H9 (cell line): Measurements from ENCODE around the gene SORCS2. TPM values are rescaled to one million over a fixed set of nuclear protein-coding genes. Genes with fewer than 3 reads are reported as not detected.

Experiments used
- DNase-seq: peaks from one replicate; pipeline ENCODE4 v3.0.0-alpha.2; 2017
- H2AFZ ChIP-seq: one replicate; pipeline ENCODE4 v1.6.1; 2013; ENCODE audit warnings: mild to moderate bottlenecking, low read length, control low read depth, moderate library complexity
- H2AK5ac ChIP-seq: 2 replicates; pipeline ENCODE4 v1.6.1; 2013; ENCODE audit warnings: low read length, control low read depth, mixed read lengths; ENCODE audit not compliant: insufficient read length
- H2BK120ac ChIP-seq: one replicate; pipeline ENCODE4 v1.6.1; 2013; ENCODE audit warnings: low read depth, mild to moderate bottlenecking, low read length, control low read depth, inconsistent platforms; ENCODE audit not compliant: poor library complexity, severe bottlenecking
- H2BK12ac ChIP-seq: 2 replicates; pipeline ENCODE4 v1.6.1; 2013; ENCODE audit warnings: low read length, control low read depth, mixed read lengths, low read depth; ENCODE audit not compliant: insufficient read length
- H2BK15ac ChIP-seq: 2 replicates; pipeline ENCODE4 v1.6.1; 2013; ENCODE audit warnings: low read depth, low read length, control low read depth
- H2BK20ac ChIP-seq: one replicate; pipeline ENCODE4 v1.6.1; 2013; ENCODE audit warnings: low read depth, mild to moderate bottlenecking, low read length, control low read depth, inconsistent platforms; ENCODE audit not compliant: poor library complexity, severe bottlenecking
- H2BK5ac ChIP-seq: 2 replicates; pipeline ENCODE4 v1.6.1; 2013; ENCODE audit warnings: low read length, control low read depth, mixed read lengths; ENCODE audit not compliant: insufficient read length
- H3K14ac ChIP-seq: 2 replicates; pipeline ENCODE4 v1.6.1; 2013; ENCODE audit warnings: low read length, control low read depth; ENCODE audit not compliant: insufficient read depth
- H3K18ac ChIP-seq: 2 replicates; pipeline ENCODE4 v1.6.1; 2013; ENCODE audit warnings: low read depth, mild to moderate bottlenecking, mixed read lengths, low read length, control low read depth; ENCODE audit not compliant: insufficient read length
- H3K23ac ChIP-seq: 2 replicates; pipeline ENCODE4 v1.6.1; 2013; ENCODE audit warnings: low read length, control low read depth, mixed read lengths, low read depth; ENCODE audit not compliant: insufficient read length
- H3K23me2 ChIP-seq: 2 replicates; pipeline ENCODE4 v1.6.1; 2013; ENCODE audit warnings: low read depth, mild to moderate bottlenecking, mixed read lengths, low read length, control low read depth; ENCODE audit not compliant: insufficient read length, poor library complexity, severe bottlenecking
- H3K27ac ChIP-seq: 2 replicates; pipeline ENCODE4 v1.5.1; 2013; ENCODE audit warnings: low read length, control low read depth, mixed read lengths, low read depth; ENCODE audit not compliant: insufficient read length
- H3K27me3 ChIP-seq: 2 replicates; pipeline ENCODE4 v1.6.1; 2013; ENCODE audit warnings: low read length, control low read depth, inconsistent platforms; ENCODE audit not compliant: insufficient read depth
- H3K4ac ChIP-seq: 2 replicates; pipeline ENCODE4 v1.6.1; 2013; ENCODE audit warnings: low read depth, mild to moderate bottlenecking, control low read depth, inconsistent platforms, low read length, moderate library complexity
- H3K4me1 ChIP-seq: 2 replicates; pipeline ENCODE4 v1.6.1; 2013; ENCODE audit warnings: low read length, control low read depth, inconsistent platforms; ENCODE audit not compliant: insufficient read depth
- H3K4me2 ChIP-seq: 2 replicates; pipeline ENCODE4 v1.6.1; 2013; ENCODE audit warnings: low read length, control low read depth, mixed read lengths; ENCODE audit not compliant: insufficient read length, insufficient read depth
- H3K56ac ChIP-seq: 2 replicates; pipeline ENCODE4 v1.6.1; 2013; ENCODE audit warnings: low read depth, mild to moderate bottlenecking, mixed read lengths, low read length, control low read depth; ENCODE audit not compliant: insufficient read length
- H3K79me1 ChIP-seq: 2 replicates; pipeline ENCODE4 v1.6.1; 2013; ENCODE audit warnings: low read depth, mild to moderate bottlenecking, moderate library complexity, low read length, control low read depth, inconsistent platforms; ENCODE audit not compliant: insufficient read depth, poor library complexity, severe bottlenecking
- H3K79me2 ChIP-seq: 2 replicates; pipeline ENCODE4 v1.6.1; 2013; ENCODE audit warnings: low read length, control low read depth, inconsistent platforms; ENCODE audit not compliant: insufficient read depth
- H3K9ac ChIP-seq: 2 replicates; pipeline ENCODE4 v1.6.1; 2013; ENCODE audit warnings: low read length, control low read depth, mixed read lengths; ENCODE audit not compliant: insufficient read length; ENCODE audit errors: extremely low read depth
- H3K9me3 ChIP-seq: one replicate; pipeline ENCODE4 v1.6.1; 2013; ENCODE audit warnings: low read depth, low read length, inconsistent platforms; ENCODE audit not compliant: control insufficient read depth
- H3T11ph ChIP-seq: one replicate; pipeline ENCODE4 v1.6.1; 2013; ENCODE audit warnings: mild to moderate bottlenecking, low read length, control low read depth, inconsistent platforms
- H4K20me1 ChIP-seq: one replicate; pipeline ENCODE4 v1.6.1; 2013; ENCODE audit not compliant: control insufficient read depth, insufficient read length, insufficient read depth
- H4K5ac ChIP-seq: 2 replicates; pipeline ENCODE4 v1.6.1; 2013; ENCODE audit warnings: low read depth, mild to moderate bottlenecking, mixed read lengths, low read length, control low read depth; ENCODE audit not compliant: insufficient read length
- H4K8ac ChIP-seq: replicated peaks from 2 replicates; pipeline ENCODE4 v1.6.1; 2013; ENCODE audit warnings: low read length, control low read depth, mixed read lengths, low read depth; ENCODE audit not compliant: insufficient read length
- H4K91ac ChIP-seq: 2 replicates; pipeline ENCODE4 v1.6.1; 2013; ENCODE audit warnings: low read depth, mild to moderate bottlenecking, moderate library complexity, mixed read lengths, low read length, control low read depth; ENCODE audit not compliant: insufficient read length
- H3K27ac Mint-ChIP-seq, 3 experiments: 2 replicates in 2 of 3; 3 replicates in 1 of 3; pipeline ENCODE4 v1.8.0; 2020 to 2021; ENCODE audit warnings: mixed read lengths in 3 of 3, mild to moderate bottlenecking in 1 of 3, moderate library complexity in 1 of 3
- H3K27me3 Mint-ChIP-seq: 2 replicates; pipeline ENCODE4 v1.8.0; 2021; ENCODE audit warnings: low read depth, mild to moderate bottlenecking, moderate library complexity, mixed read lengths
- H3K36me3 Mint-ChIP-seq, 3 experiments: 2 replicates in 2 of 3; 3 replicates in 1 of 3; pipeline ENCODE4 v1.8.0; 2020 to 2021; ENCODE audit warnings: low read depth in 3 of 3, mixed read lengths in 3 of 3; ENCODE audit not compliant: insufficient read depth in 1 of 3
- H3K4me1 Mint-ChIP-seq, 2 experiments: 2 replicates each; pipeline ENCODE4 v1.8.0; 2020; ENCODE audit warnings: mixed read lengths in 2 of 2
- H3K4me3 Mint-ChIP-seq, 2 experiments: 2 replicates in 1 of 2; 3 replicates in 1 of 2; pipeline ENCODE4 v1.8.0; 2020 to 2021; ENCODE audit warnings: mild to moderate bottlenecking in 2 of 2, mixed read lengths in 2 of 2, moderate library complexity in 1 of 2
- H3K9me3 Mint-ChIP-seq, 2 experiments: 2 replicates in 1 of 2; 3 replicates in 1 of 2; pipeline ENCODE4 v1.8.0; 2020; ENCODE audit warnings: mild to moderate bottlenecking in 2 of 2, mixed read lengths in 2 of 2, moderate library complexity in 1 of 2
- WGBS: extraction: QIAGEN DNeasy Blood & Tissue Kit; methylation state at CpG from one replicate; pipeline ENCODE4 v1.1.7; 2013; ENCODE audit warnings: missing lambda C conversion rate, low lambda C conversion rate, mixed read lengths; ENCODE audit not compliant: insufficient read length; ENCODE audit errors: extremely low coverage; 5-methylcytosine and 5-hydroxymethylcytosine counted together
- total RNA-seq: library from RNA; stranded (reverse); gene quantifications from 2 replicates; pipeline ENCODE4 v1.2.1, GENCODE V29; 2021
- TF ChIP-seq, protein P1 (sequence below): fragments of 200-600 bp; sonication (generic); conservative IDR thresholded peaks from 3 replicates; pipeline ENCODE4 v1.8.0; 2021; ENCODE audit warnings: antibody characterized with exemption, mild to moderate bottlenecking

The SORCS2 gene
- total RNA-seq, 1 experiment from 2014 or later = 0.57 TPM

DNA sequence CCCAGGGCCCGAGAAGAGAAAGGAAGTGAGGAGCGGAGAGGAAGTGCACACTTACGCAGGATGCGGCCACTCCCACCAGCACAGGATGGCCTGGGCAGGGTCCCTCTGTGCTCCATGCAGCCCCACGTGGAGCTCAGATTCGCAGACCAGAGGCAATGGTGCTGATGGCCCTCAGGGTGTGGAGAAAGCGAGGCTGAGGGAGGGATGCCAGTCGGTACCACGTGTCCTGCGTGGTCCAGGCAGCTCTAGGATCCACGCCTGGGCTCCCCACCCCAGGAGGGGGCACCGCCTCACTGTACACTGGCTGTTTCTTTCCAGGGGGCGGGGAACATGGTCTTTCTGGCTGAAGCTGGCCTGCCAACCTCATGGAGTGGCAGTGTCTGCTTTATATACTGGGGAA lies 505.5 kb downstream of the SORCS2 start:
- Mint-ChIP-seq H3K4me3 (no peak overlapping the region), H3K36me3 (no peaks in the 10 kb centered on the region), H3K4me1 (peaks cover 12 to 28% of the 10 kb centered on the region in 2 experiments), H3K27me3 (peaks cover 2% of the 10 kb centered on the region), H3K9me3 (peaks cover 0 to 5% of the 10 kb centered on the region in 2 experiments; a peak in 1 of 5 replicates), H3K27ac (no peak overlapping the region)
- Histone ChIP-seq H3K23ac (no peak overlapping the region), H3K4me2 (no peak overlapping the region), H4K8ac (no peak overlapping the region), H3K23me2 (no peaks in the 10 kb centered on the region), H3K79me2 (no peaks in the 10 kb centered on the region), H3K9ac (no peak overlapping the region), H3K4ac (no peak overlapping the region), H2BK120ac (no peak overlapping the region), H2BK5ac (no peak overlapping the region), H2BK15ac (no peak overlapping the region), H3K79me1 (no peaks in the 10 kb centered on the region), H2AFZ (no peak overlapping the region), H4K5ac (no peak overlapping the region), H3K18ac (no peak overlapping the region), H3K56ac (no peak overlapping the region), H3T11ph (no peak overlapping the region), H3K4me1 (no peaks in the 10 kb centered on the region), H3K14ac (no peak overlapping the region), H4K20me1 (no peaks in the 10 kb centered on the region), H4K91ac (no peak overlapping the region), H2BK20ac (no peak overlapping the region), H2AK5ac (no peak overlapping the region), H3K27ac (no peak overlapping the region), H3K9me3 (no peaks in the 10 kb centered on the region), H2BK12ac (no peak overlapping the region), H3K27me3 (no peaks in the 10 kb centered on the region)
- TF ChIP-seq, protein P1, sequence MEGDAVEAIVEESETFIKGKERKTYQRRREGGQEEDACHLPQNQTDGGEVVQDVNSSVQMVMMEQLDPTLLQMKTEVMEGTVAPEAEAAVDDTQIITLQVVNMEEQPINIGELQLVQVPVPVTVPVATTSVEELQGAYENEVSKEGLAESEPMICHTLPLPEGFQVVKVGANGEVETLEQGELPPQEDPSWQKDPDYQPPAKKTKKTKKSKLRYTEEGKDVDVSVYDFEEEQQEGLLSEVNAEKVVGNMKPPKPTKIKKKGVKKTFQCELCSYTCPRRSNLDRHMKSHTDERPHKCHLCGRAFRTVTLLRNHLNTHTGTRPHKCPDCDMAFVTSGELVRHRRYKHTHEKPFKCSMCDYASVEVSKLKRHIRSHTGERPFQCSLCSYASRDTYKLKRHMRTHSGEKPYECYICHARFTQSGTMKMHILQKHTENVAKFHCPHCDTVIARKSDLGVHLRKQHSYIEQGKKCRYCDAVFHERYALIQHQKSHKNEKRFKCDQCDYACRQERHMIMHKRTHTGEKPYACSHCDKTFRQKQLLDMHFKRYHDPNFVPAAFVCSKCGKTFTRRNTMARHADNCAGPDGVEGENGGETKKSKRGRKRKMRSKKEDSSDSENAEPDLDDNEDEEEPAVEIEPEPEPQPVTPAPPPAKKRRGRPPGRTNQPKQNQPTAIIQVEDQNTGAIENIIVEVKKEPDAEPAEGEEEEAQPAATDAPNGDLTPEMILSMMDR = no peak
- DNase-seq = no peak
- WGBS = no CpG with 5 or more reads among the region's 13 CpGs
